HUDEP-2 (cell line): ENCODE measurements around the gene REXO4.
"Not testable (repeated sequence)": the region's sequence is repeated elsewhere in the genome, so short reads cannot be mapped to it uniquely, and the experiment has no call there.

Experiments used
- DNase-seq, 76 experiments: peaks; one replicate each; lab custom pipeline; 2025; ENCODE audit not compliant: unreplicated experiment in 76 of 76; lab: John Stamatoyannopoulos, UW

The REXO4 gene

DNA sequence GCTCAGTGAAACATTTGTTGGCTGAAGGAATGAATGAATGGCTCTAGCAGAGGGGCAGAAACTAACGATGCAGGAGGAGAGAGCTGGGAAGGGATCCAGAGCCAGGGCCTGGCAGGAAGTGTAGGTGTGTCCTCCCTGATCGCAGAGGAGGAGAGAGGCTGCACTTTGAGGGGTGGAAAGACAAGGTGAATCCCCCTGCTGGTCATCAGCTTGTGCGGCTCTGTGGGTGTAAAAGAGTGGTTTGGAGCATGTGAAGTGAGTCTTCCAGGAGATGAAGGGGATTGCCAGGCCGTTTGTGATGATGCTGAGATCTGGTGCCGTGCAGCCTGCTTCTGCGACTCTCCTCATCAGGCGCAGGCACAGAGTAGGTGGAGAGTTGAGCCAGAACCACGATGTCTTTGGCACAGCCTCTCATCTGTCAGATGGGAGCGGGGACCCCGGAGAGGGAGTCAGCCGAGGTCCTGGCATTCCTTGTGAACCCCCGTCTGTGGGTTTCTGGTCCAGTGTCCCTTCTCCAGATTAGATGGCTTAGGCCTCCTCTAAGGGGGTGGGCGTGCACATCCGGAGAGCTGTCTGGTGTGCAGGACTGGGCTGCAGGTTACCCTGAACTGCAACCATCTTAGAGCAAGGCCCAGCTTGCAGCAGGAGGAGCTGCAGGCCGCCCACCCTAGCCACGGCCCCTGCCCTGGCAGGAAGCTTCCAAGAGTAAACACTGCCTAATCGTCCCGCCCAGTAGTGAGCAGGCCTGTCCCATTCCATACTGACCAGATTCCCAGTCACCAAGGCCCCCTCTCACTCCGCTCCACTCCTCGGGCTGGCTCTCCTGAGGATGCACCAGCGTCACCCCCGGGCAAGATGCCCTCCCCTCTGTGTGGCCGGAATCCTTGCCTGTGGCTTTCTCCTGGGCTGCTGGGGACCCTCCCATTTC, 4.1 kb upstream of the REXO4 start, which contains the start of gene ADAMTS13:
Gene ADAMTS13 (plus strand): TSS at position 753 of the 928 bp plus-strand sequence. CDS start 77 bp downstream, at position 830.
- DNase-seq = peak in 3 of 76 experiments; percentile 10 to 14 (median 10)

- no peak for DNase-seq
These were observed 2.6 kb upstream of the REXO4 start for GRCh38 chr9:133420392-133420827.

GRCh38 chr9:133419005-133419404, 1.2 kb upstream of the REXO4 start:
- DNase-seq = peak in 11 of 76 experiments; percentile 6 to 29 (median 24)

- DNase-seq = no peak
These were observed 2.6 kb downstream of the REXO4 start for GRCh38 chr9:133415170-133415569.

GRCh38 chr9:133408042-133408441, 9.8 kb downstream of the REXO4 start:
- DNase-seq = no peak

GRCh38 chr9:133406480-133407307, 11.1 kb downstream of the REXO4 start:
- peak in 73 of 76 experiments; percentile 21 to 86 (median 68) for DNase-seq

- DNase-seq = no peak
These were observed 12.0 kb downstream of the REXO4 start for GRCh38 chr9:133405508-133406438.

DNA sequence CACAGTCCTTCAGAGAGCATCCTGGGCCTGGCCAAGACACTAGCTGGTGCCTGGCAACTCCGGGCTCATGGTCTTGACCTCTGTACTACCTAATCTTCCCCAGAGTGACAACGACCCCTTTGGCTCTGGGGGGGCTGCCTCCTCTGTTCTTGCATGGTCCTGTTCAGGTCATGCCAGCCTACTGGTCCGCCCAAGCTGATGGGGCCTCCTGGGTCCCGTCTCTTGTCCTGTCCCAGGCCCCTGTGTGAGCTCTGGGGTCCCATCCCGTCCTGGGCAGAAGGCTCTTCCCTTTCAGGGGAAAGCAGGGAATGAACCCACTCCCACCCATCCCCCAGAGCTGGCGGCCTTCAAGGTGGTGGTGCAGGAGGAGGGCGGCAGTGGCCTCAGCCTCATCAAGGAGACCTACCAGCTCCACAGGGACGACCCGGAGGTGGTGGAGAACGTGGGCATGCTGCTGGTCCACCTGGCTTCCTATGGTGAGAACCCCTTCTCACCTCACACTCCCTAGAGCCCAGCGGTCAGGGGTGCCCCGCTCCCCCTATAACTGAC, 13.3 kb downstream of the REXO4 start:
- no peak for DNase-seq

DNA sequence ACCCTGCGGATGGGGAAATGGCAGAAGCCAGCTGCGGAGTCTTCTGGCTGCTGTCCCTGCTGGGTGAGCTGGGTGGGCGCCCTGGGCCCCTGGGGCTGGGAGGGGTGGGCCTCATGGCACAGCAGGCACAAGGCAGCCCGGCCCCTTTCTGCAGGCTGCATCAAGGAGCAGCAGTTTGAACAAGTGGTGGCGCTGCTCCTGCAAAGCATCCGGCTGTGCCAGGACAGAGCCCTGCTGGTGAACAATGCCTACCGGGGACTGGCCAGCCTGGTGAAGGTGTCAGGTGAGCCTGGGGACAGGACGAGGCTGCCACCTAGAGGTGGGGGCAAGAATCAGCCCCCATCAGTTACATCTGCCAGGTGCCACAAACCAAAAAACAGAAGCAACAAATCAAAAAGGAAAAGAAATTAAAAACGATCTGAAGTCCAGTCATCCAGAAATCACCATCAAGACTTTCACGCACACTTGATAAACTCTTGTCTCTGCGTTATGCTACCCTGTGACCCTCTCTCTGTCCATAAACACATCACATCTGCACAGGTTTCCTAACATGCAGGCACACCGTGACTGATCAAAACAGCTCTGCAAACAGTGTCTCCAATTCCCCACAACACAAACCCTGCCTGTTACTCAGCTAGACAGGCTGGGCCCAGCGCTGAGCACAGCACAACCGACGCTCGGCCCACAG, 13.9 kb downstream of the REXO4 start:
- DNase-seq = peak in 43 of 76 experiments; percentile 5 to 59 (median 28)

GRCh38 chr9:133402689-133403088, 15.1 kb downstream of the REXO4 start:
- DNase-seq = no peak

GRCh38 chr9:133401588-133401987, 16.2 kb downstream of the REXO4 start:
- DNase-seq = peak in 1 of 76 experiments; percentile 18

GRCh38 chr9:133400292-133400691, 17.5 kb downstream of the REXO4 start:
- no peak for DNase-seq

- no peak for DNase-seq
These were observed 19.9 kb downstream of the REXO4 start for GRCh38 chr9:133397895-133398294.

DNA sequence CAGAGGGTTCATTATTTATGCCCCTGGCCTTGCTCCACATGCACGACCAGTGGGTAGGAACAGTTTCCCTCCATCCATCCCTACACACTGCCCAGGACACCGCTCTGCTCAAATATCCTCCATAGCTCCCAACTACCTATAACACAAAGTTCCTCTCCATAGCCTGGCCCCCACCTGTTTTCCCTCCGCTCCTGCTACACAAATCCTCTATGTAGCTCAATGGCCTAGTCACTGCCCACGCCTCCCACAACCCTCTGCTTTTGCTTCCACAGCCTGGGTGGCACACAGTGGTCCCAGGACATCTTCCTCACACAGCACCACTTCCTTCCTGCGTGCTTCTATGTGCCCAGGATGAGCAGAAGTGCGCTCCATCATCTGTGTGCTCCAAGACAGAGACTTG, 20.4 kb downstream of the REXO4 start:
- DNase-seq = no peak

DNA sequence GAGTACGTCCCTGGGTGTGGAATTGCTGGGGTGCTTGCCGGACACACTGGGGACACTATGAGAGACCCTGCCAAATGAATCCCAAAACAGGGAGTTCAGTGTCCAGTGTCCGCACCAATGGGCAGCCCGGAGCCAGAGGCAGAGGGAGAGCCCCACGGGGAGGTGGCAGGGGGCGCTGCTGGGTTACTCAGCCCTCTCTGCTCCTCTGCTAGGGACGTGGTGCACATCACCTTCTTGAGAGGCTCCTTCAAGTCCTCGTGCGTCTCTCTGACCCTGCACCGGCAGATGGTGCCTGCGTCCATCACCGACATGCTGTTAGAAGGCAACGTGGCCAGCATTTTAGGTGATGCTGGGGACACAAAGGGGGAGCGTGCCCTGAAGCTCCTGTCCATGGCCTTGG, 20.9 kb downstream of the REXO4 start:
- peak in 4 of 76 experiments; percentile 7 to 18 (median 16) for DNase-seq

DNA sequence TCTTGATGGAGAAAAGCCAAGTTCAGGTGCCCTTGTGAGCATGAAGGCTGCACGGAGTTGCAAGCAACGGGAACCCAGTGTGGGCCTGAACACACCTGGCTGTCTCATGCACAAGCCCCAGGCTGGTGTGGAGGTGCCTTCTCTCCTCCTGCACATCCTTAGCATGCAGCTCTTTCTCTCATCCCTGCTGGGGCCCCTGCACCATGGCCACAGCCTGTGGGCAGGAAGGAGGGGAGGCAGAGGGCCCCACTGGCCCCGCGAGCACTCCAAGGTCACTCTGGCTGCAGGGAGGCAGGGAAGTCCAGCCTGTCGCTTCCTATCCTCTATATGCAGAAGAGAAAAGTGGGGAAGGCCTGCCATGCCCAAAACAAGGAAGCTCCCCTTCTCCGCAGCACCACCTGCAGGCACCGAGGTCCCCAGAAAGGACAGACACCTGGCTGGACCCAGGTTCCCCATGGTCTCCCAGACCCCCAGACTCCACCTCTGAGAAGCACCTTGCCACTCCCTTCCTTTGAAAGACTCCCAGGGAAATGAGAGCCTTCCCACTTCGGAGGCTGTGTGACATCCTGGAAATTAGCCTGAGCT, 23.0 kb downstream of the REXO4 start:
- DNase-seq = no peak

GRCh38 chr9:133393399-133393798, 24.4 kb downstream of the REXO4 start:
- DNase-seq = no peak

GRCh38 chr9:133392308-133392707, 25.5 kb downstream of the REXO4 start:
- DNase-seq = not testable (repeated sequence)

DNA sequence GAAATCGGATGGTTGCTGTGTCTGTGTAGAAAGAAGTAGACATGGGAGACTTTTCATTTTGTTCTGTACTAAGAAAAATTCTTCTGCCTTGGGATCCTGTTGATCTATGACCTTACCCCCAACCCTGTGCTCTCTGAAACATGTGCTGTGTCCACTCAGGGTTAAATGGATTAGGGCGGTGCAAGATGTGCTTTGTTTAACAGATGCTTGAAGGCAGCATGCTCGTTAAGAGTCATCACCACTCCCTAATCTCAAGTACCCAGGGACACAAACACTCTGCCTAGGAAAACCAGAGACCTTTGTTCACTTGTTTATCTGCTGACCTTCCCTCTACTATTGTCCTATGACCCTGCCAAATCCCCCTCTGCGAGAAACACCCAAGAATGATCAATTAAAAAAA, 26.4 kb downstream of the REXO4 start:
- not testable (repeated sequence) for DNase-seq
